H1 (cell line): ENCODE measurements around the gene TRIM38. TPM values are rescaled to one million over a fixed set of nuclear protein-coding genes. Genes with fewer than 3 reads are reported as not detected.

Source experiments
- CTCF ChIA-PET: fragments of 300-600 bp; sonication (Branson Sonifier 250); formaldehyde crosslinking; loops from one replicate; lab custom pipeline; 2021; ENCODE audit not compliant: partially characterized antibody; lab: Charles Lee
- POLR2A ChIA-PET: fragments of 300-600 bp; sonication (Branson Sonifier 250); formaldehyde crosslinking; loops from one replicate; lab custom pipeline; 2021; ENCODE audit warnings: inconsistent platforms; ENCODE audit not compliant: partially characterized antibody; lab: Charles Lee
- DNase-seq, 2 experiments: peaks; one replicate each; pipeline versions ENCODE4 v3.0.0 to v3.0.0-alpha.2; 2010 to 2022; ENCODE audit warnings: low spot score in 2 of 2, low read depth in 1 of 2, mixed read lengths in 1 of 2
- FAIRE-seq: peaks from 2 replicates; lab custom pipeline; 2011; peaks lifted over from hg19 to GRCh38; lab: Jason Lieb, UNC
- H2AFZ ChIP-seq: 2 replicates; pipeline ENCODE4 v1.8.1; 2012; ENCODE audit warnings: low read length, inconsistent platforms
- H2AK5ac ChIP-seq: 2 replicates; pipeline ENCODE4 v1.6.1; 2013; ENCODE audit warnings: low read depth, low read length
- H2BK120ac ChIP-seq: replicated peaks from 2 replicates; pipeline ENCODE3; 2013; ENCODE audit warnings: low read depth, low read length, inconsistent platforms
- H2BK12ac ChIP-seq: 2 replicates; pipeline ENCODE4 v1.6.1; 2013; ENCODE audit warnings: low read depth, low read length
- H2BK15ac ChIP-seq: 2 replicates; pipeline ENCODE4 v1.6.1; 2013; ENCODE audit warnings: low read length
- H2BK20ac ChIP-seq: 2 replicates; pipeline ENCODE4 v1.6.1; 2013; ENCODE audit warnings: low read length
- H2BK5ac ChIP-seq: 2 replicates; pipeline ENCODE4 v1.6.1; 2013; ENCODE audit warnings: low read depth, low read length
- H3K14ac ChIP-seq: 2 replicates; pipeline ENCODE4 v1.6.1; 2013; ENCODE audit warnings: inconsistent platforms; ENCODE audit not compliant: insufficient read length
- H3K18ac ChIP-seq: 2 replicates; pipeline ENCODE4 v1.6.1; 2013; ENCODE audit warnings: low read length; ENCODE audit errors: extremely low read depth
- H3K23ac ChIP-seq: 2 replicates; pipeline ENCODE4 v1.6.1; 2013; ENCODE audit warnings: inconsistent platforms; ENCODE audit not compliant: insufficient read length
- H3K23me2 ChIP-seq: 2 replicates; pipeline ENCODE4 v1.6.1; 2013; ENCODE audit warnings: low read depth, low read length
- H3K27ac ChIP-seq: 2 replicates; pipeline ENCODE4 v1.6.1; 2011; ENCODE audit warnings: low read depth, low read length, inconsistent platforms
- H3K27me3 ChIP-seq, 4 experiments: replicated peaks in 1 of 4; 1 replicate in 1 of 4; 2 replicates in 3 of 4; pipeline versions ENCODE4 v1.6.1 to v1.8.1; 2011 to 2013; ENCODE audit warnings: low read length in 3 of 4, mild to moderate bottlenecking in 3 of 4, inconsistent platforms in 2 of 4, mixed read lengths in 2 of 4, moderate library complexity in 1 of 4; ENCODE audit not compliant: control insufficient read depth in 3 of 4, insufficient read depth in 3 of 4; ENCODE audit errors: extremely low read depth in 1 of 4
- H3K36me3 ChIP-seq, 4 experiments: 2 replicates each; pipeline versions ENCODE4 v1.6.1 to v1.8.1; 2011 to 2013; ENCODE audit warnings: mild to moderate bottlenecking in 4 of 4, low read length in 3 of 4, moderate library complexity in 2 of 4, control low read depth in 1 of 4, inconsistent platforms in 1 of 4; ENCODE audit not compliant: insufficient read depth in 4 of 4, control insufficient read depth in 2 of 4
- H3K4ac ChIP-seq: replicated peaks from 2 replicates; pipeline ENCODE3; 2013; ENCODE audit warnings: low read length, low read depth, mixed read lengths, inconsistent platforms; ENCODE audit not compliant: insufficient read length
- H3K4me1 ChIP-seq, 4 experiments: replicated peaks in 1 of 4; 1 replicate in 1 of 4; 2 replicates in 3 of 4; pipeline versions ENCODE4 v1.6.1 to v1.8.1; 2011 to 2013; ENCODE audit warnings: low read length in 3 of 4, inconsistent platforms in 2 of 4, mixed read lengths in 1 of 4; ENCODE audit not compliant: insufficient read depth in 4 of 4, control insufficient read depth in 3 of 4
- H3K4me2 ChIP-seq, 2 experiments: 2 replicates each; pipeline versions ENCODE4 v1.6.1 to v1.8.1; 2011 to 2013; ENCODE audit warnings: low read depth in 2 of 2, low read length in 2 of 2, control low read depth in 1 of 2, inconsistent platforms in 1 of 2, mild to moderate bottlenecking in 1 of 2; ENCODE audit not compliant: insufficient read depth in 1 of 2
- H3K4me3 ChIP-seq, 4 experiments: fragments of 200-600, 300-600 bp in 1 of 4; sonication (generic), shearing (Covaris generic), sonication (Bioruptor Twin) in 1 of 4; 2 replicates each; pipeline versions ENCODE4 v1.5.1 to v1.8.1; 2011 to 2016; ENCODE audit warnings: low read length in 4 of 4, low read depth in 3 of 4, control low read depth in 2 of 4, inconsistent platforms in 2 of 4, mild to moderate bottlenecking in 2 of 4, mixed read lengths in 1 of 4, moderate library complexity in 1 of 4; ENCODE audit not compliant: insufficient read depth in 2 of 4; ENCODE audit errors: extremely low read depth in 1 of 4
- H3K56ac ChIP-seq: replicated peaks from 2 replicates; pipeline ENCODE3; 2013; ENCODE audit warnings: low read depth, mild to moderate bottlenecking, mixed read lengths, low read length, inconsistent platforms; ENCODE audit not compliant: insufficient read length
- H3K79me1 ChIP-seq: 2 replicates; pipeline ENCODE4 v1.6.1; 2013; ENCODE audit warnings: low read depth, low read length, control low read depth
- H3K79me2 ChIP-seq, 2 experiments: 2 replicates each; pipeline versions ENCODE4 v1.6.1 to v1.8.1; 2012 to 2013; ENCODE audit warnings: low read length in 2 of 2, mild to moderate bottlenecking in 2 of 2, inconsistent platforms in 1 of 2; ENCODE audit not compliant: insufficient read depth in 2 of 2, control insufficient read depth in 1 of 2
- H3K9ac ChIP-seq, 4 experiments: replicated peaks in 1 of 4; 1 replicate in 1 of 4; 2 replicates in 3 of 4; pipeline versions ENCODE4 v1.6.1 to v1.8.1; 2011 to 2013; ENCODE audit warnings: low read depth in 3 of 4, low read length in 3 of 4, control low read depth in 2 of 4, mild to moderate bottlenecking in 2 of 4, moderate library complexity in 2 of 4, inconsistent platforms in 1 of 4; ENCODE audit errors: extremely low read depth in 1 of 4
- H3K9me3 ChIP-seq, 2 experiments: 2 replicates each; pipeline versions ENCODE4 v1.6.1 to v1.8.1; 2012 to 2013; ENCODE audit warnings: mild to moderate bottlenecking in 2 of 2, moderate library complexity in 2 of 2, control low read depth in 1 of 2, inconsistent platforms in 1 of 2, low read depth in 1 of 2, low read length in 1 of 2, mixed read lengths in 1 of 2; ENCODE audit not compliant: insufficient read depth in 2 of 2
- H4K20me1 ChIP-seq, 2 experiments: replicated peaks in 1 of 2; 2 replicates each; pipeline versions ENCODE3 to v1.8.1; 2011 to 2013; ENCODE audit warnings: inconsistent platforms in 2 of 2, low read length in 2 of 2, mild to moderate bottlenecking in 1 of 2; ENCODE audit not compliant: insufficient read depth in 2 of 2, control insufficient read depth in 1 of 2
- H4K5ac ChIP-seq: 2 replicates; pipeline ENCODE4 v1.6.1; 2013; ENCODE audit warnings: low read length, low read depth, mixed read lengths, inconsistent platforms; ENCODE audit not compliant: insufficient read length
- H4K8ac ChIP-seq: 2 replicates; pipeline ENCODE4 v1.8.0; 2013; ENCODE audit warnings: mild to moderate bottlenecking, moderate library complexity, low read length, inconsistent platforms; ENCODE audit not compliant: insufficient read depth; ENCODE audit errors: extremely low read depth
- H4K91ac ChIP-seq: replicated peaks from 2 replicates; pipeline ENCODE3; 2013; ENCODE audit warnings: low read length, mixed read lengths, inconsistent platforms; ENCODE audit not compliant: insufficient read length
- ASH2L ChIP-seq: fragments of 200-600, 300-600 bp; sonication (generic); IDR thresholded peaks from one replicate; pipeline ENCODE4 v1.7.1; 2017; ENCODE audit warnings: low read length
- BRCA1 ChIP-seq: IDR thresholded peaks from 2 replicates; pipeline ENCODE4 v1.6.1; 2012; ENCODE audit warnings: low read depth, low read length, improper control_type of control experiment
- RAD21 ChIP-seq, 2 experiments: IDR thresholded peaks in 1 of 2; conservative IDR thresholded peaks in 1 of 2; 2 replicates each; pipeline ENCODE4 v1.6.1; 2011; ENCODE audit warnings: low read depth in 2 of 2, low read length in 2 of 2, improper control_type of control experiment in 1 of 2, inconsistent platforms in 1 of 2, mild to moderate bottlenecking in 1 of 2, moderate library complexity in 1 of 2
- WGBS, 2 experiments: shearing (Covaris generic) in 1 of 2; methylation state at CpG; one replicate each; pipeline versions ENCODE4 v1.1.6 to v1.1.7; 2013 to 2015; ENCODE audit warnings: low lambda C conversion rate in 2 of 2, mixed read lengths in 2 of 2, inconsistent platforms in 1 of 2, low coverage in 1 of 2, missing lambda C conversion rate in 1 of 2; ENCODE audit not compliant: insufficient replicate concordance in 2 of 2, insufficient coverage in 1 of 2, insufficient read length in 1 of 2; ENCODE audit errors: extremely low coverage in 1 of 2, missing lambda C conversion rate in 1 of 2; 5-methylcytosine and 5-hydroxymethylcytosine counted together
- polyA plus RNA-seq, 7 experiments: library from polyadenylated mRNA; depleted of rRNA in 3 of 7; stranded (reverse) in 5 of 7; unstranded in 2 of 7; fragments of >200 nt in 5 of 7; fragments of 200-250 nt in 2 of 7; gene quantifications; 1 replicate in 5 of 7; 2 replicates in 1 of 7; 4 replicates in 1 of 7; pipeline versions ENCODE4 v1.2.1 to v1.2.3, GENCODE V29; 2011 to 2013; ENCODE audit warnings: missing spikeins in 2 of 7, mixed read lengths in 2 of 7
- total RNA-seq: library from RNA; stranded (reverse); fragmentation: NEBNext Ultra II Directional; extraction: Animal tissue kit (Norgen Biotek cat#: 25700); gene quantifications from 2 replicates; pipeline ENCODE4 v1.2.1, GENCODE V29; 2021
- TF ChIP-seq, protein P1 (sequence below), 3 experiments: IDR thresholded peaks; 1 replicate in 2 of 3; 2 replicates in 1 of 3; pipeline versions ENCODE4 v1.5.1 to v1.6.1; 2011; ENCODE audit warnings: low read length in 3 of 3, mild to moderate bottlenecking in 3 of 3, inconsistent platforms in 2 of 3, low read depth in 1 of 3, moderate library complexity in 1 of 3; ENCODE audit not compliant: insufficient read depth in 1 of 3; ENCODE audit errors: control extremely low read depth in 1 of 3

TRIM38 gene
- total and polyA plus RNA-seq, 2 of the 8 experiments (the other 6 are each of a cell fraction or from before 2014, with no cell fraction given): 0.43 to 0.56 TPM

DNA sequence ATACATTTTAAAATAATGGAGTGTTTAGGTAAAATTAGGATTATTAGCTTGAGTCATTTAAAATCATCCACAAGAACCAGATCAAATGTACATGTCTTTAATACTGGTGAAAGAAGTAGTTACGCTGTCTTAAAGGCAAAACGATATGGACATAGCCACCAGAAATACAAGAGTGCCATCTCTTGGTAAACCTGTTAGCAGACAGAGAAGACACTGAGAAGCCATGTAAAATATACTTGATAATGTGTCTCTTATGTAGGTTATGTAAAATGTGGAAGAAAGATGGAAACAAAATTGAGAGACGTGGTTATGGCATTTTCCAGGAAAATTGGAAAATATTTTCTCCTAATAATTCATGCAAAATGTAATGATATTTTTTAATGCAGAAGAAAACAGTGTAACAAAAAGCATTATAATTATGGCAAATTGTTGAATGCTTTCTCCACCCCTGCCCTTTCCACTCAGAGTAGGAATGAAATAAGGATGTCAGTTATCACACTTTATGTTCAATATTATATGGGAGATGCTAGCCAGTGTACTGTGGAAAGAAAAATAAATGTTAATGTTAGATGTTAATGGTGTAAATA, 19.9 kb upstream of the TRIM38 start:
- no peaks in the 10 kb centered on the region for H3K23me2 ChIP-seq
- no peak overlapping the region for H2BK15ac ChIP-seq
- 77% methylated on average over 3 of the region's 3 CpGs; no CpG with 5 or more reads in 1 of the 2 experiments for WGBS, 2 experiments
- H2BK5ac ChIP-seq: no peak overlapping the region
- H3K9ac ChIP-seq: no peak overlapping the region
- no peak overlapping the region for H2BK20ac ChIP-seq
- H3K4ac ChIP-seq: no peak overlapping the region
- H3K4me2 ChIP-seq: no peak overlapping the region
- H3K27me3 ChIP-seq: no peaks in the 10 kb centered on the region
- H3K79me2 ChIP-seq: no peaks in the 10 kb centered on the region
- H2BK120ac ChIP-seq: no peak overlapping the region
- no peak overlapping the region for H2BK12ac ChIP-seq
- H3K4me3 ChIP-seq: no peak overlapping the region
- no peak overlapping the region for H3K18ac ChIP-seq
- H3K23ac ChIP-seq: no peak overlapping the region
- H3K79me1 ChIP-seq: no peaks in the 10 kb centered on the region
- no peaks in the 10 kb centered on the region; a peak in 1 of 8 replicates for H3K36me3 ChIP-seq
- no peak overlapping the region for H3K27ac ChIP-seq
- H2AFZ ChIP-seq: no peak overlapping the region
- no peak overlapping the region for H4K8ac ChIP-seq
- H4K5ac ChIP-seq: no peak overlapping the region
- H3K56ac ChIP-seq: no peak overlapping the region
- no peaks in the 10 kb centered on the region for H3K4me1 ChIP-seq
- no peak overlapping the region for H2AK5ac ChIP-seq
- peaks cover 0 to 8% of the 10 kb centered on the region in 2 experiments; a peak in 2 of 4 replicates for H3K9me3 ChIP-seq
- TF ChIP-seq RAD21 (IDR thresholded peaks at IDR 0.05 in 1 of 2, conservative IDR thresholded peaks at IDR 0.05 in 1 of 2; ENCODE audit: low read depth in 2 of 2, low read length in 2 of 2) (peak; percentile 83), BRCA1 (no peak), ASH2L (no peak)
- TF ChIP-seq, protein P1, sequence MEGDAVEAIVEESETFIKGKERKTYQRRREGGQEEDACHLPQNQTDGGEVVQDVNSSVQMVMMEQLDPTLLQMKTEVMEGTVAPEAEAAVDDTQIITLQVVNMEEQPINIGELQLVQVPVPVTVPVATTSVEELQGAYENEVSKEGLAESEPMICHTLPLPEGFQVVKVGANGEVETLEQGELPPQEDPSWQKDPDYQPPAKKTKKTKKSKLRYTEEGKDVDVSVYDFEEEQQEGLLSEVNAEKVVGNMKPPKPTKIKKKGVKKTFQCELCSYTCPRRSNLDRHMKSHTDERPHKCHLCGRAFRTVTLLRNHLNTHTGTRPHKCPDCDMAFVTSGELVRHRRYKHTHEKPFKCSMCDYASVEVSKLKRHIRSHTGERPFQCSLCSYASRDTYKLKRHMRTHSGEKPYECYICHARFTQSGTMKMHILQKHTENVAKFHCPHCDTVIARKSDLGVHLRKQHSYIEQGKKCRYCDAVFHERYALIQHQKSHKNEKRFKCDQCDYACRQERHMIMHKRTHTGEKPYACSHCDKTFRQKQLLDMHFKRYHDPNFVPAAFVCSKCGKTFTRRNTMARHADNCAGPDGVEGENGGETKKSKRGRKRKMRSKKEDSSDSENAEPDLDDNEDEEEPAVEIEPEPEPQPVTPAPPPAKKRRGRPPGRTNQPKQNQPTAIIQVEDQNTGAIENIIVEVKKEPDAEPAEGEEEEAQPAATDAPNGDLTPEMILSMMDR (IDR thresholded peaks at IDR 0.05; ENCODE audit: control extremely low read depth in 1 of 3, insufficient read depth in 1 of 3, low read depth in 1 of 3, low read length in 3 of 3): peak in 2 of 3 experiments; percentile 49 to 58; a peak in 2 of 4 replicates
- ChIA-PET POLR2A (no interaction called here), CTCF (interaction anchor here (0.7 to 2.3 kb wide), 8 partner anchors 12 to 225 kb away, joined by 3 to 8 read pairs (median 3); partner anchors contain the start of genes SLC17A2 and SLC17A4)
- H4K91ac ChIP-seq: no peak overlapping the region
- FAIRE-seq: no peak
- DNase-seq: no peak
- H3K14ac ChIP-seq: no peak overlapping the region
- H4K20me1 ChIP-seq: no peaks in the 10 kb centered on the region
